Measurements from ENCODE around the gene NELFA.
"Not testable (repeated sequence)": the region's sequence is repeated elsewhere in the genome, so short reads cannot be mapped to it uniquely, and the experiment has no call there.

The NELFA gene

GRCh38 chr4:1993718-1994516, 14.9 kb downstream of the NELFA start:
- not testable (repeated sequence) for DNase-seq

- DNase-seq: no peak
These were observed 15.6 kb downstream of the NELFA start for GRCh38 chr4:1993169-1993516.

GRCh38 chr4:1992468-1993168, 16.2 kb downstream of the NELFA start:
- no peak for DNase-seq

- no peak for DNase-seq
These were observed 17.0 kb downstream of the NELFA start for GRCh38 chr4:1991596-1992434.

DNA sequence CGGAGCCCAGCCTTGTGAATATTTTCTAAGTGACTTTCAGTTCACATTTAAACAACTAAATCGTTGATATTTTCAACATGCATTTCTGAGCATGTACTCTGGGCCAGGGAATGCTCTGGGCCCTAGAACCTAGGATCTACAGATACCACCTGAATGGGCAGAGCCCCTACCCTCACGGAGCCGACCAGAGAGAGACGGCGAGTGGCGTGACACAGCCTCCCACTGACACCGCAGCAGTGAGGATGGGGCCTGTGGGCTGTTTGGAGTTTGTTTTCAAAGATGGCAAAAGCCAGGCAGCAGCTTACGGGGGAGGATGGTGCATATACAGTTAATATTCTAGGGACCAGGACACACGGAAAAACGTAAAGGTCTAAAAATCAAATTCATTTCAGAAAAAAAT, 17.7 kb downstream of the NELFA start:
- no peak for DNase-seq

DNA sequence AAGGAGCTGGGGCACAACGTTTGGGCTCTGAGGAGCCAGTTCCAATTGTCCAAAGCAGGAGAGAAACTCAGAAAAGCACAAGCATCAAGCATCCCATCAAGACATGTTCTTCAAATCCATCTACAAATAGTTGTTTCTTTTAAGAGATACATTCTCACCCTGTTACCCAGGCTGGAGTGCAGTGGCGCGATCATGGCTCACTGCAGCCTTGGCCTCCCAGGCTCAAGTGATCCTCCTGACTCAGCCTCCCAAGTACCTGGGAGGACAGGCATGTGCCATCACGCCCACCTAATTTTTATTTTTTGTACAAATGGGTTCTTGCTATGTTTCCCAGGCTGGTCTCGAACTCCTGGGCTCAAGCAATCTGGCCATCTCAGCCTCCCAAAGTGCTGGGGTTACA, 18.1 kb downstream of the NELFA start:
- DNase-seq: no peak

GRCh38 chr4:1990348-1990645, 18.5 kb downstream of the NELFA start:
- no peak for DNase-seq

DNA sequence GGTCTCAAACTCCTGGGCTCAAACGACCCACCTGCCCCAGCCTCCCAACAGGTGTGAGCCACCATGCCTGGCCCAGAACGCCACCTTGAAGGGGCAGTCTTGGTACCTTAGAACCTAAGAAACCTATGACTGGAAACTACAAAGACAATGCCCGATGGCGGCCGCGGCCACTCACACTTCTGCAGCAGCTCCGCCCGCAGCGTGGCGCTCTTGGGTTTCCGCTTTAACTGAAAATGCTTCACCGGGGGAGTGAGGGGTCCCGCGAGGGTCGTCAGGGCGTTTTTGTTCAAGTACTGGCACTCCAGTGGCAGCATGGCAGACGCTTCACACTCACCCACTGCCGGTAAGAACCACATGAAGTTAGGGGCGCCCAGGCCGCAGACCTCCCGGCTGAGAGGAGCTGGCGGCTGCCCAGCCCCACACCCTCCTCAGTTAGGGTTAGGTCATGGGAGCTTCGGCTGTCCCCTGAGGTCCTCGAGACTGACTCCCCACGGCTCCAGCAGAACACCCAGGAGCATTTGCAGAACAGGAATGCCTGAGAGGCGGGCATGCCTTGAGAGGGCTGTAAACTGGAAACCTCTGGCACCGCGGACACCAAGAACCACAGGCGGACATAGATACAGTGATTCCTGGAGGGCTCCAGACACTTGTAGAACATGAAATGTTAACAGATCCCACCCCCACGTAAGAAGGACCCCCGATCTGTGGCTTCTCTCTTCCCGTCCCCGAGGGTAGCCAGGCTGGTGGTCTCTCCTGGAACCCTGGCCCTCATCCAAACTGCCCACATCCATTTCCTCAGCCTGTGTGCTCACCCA, 19.0 kb downstream of the NELFA start:
- no peak for DNase-seq

DNA sequence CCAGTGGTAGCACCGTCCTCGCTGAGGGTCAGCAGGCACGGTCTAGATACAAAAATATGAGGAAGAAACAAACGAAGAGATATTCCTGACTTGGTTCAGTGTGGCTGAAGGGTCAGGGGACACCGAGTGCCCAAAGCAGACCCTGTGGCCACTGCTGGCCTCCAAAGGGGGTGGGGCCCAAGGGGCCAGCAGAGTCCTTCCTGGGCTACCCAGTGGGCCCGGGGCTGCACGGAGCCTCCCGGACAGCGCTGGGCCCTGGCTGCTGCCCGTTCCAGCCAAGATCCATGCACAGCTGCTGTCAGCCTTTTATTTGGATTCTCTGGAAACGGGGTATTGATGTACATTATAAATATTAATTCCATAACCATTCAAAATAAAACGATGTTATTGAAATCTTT, 20.4 kb downstream of the NELFA start:
- DNase-seq: no peak

DNA sequence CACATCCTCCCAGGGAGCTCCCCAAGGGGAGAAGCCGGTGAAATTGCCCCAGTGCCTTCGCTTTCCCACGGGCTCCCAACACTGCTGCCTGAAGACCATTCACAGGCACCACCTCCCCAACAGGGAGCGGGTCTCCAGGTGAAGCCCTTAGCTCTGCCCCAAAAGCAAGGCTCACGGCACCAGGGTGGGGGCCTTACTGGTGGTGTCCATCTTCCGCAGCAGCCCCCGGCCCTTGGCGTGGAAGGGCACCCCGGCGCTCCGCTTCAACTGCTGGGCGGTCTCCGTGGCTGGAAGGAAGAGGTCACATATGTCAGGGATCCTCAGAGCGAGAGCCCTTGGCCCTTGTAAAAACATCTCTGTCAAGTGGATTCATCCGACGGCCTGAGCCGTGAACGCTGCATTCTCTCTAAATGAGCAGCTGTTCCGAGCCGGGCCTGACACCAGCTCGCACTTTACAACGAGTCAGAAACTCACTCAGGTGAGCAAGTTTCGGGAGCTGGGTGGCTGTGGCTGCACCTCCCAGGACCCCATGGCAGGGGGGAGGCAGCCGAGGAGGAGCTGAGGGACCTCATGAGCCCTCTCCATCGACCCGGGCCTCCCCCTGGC, 20.9 kb downstream of the NELFA start:
- DNase-seq: no peak

GRCh38 chr4:1987296-1987695, 21.5 kb downstream of the NELFA start:
- no peak for DNase-seq

GRCh38 chr4:1986578-1987210, 22.1 kb downstream of the NELFA start:
- no peak for DNase-seq

GRCh38 chr4:1985780-1986577, 22.8 kb downstream of the NELFA start:
- no peak for DNase-seq

DNA sequence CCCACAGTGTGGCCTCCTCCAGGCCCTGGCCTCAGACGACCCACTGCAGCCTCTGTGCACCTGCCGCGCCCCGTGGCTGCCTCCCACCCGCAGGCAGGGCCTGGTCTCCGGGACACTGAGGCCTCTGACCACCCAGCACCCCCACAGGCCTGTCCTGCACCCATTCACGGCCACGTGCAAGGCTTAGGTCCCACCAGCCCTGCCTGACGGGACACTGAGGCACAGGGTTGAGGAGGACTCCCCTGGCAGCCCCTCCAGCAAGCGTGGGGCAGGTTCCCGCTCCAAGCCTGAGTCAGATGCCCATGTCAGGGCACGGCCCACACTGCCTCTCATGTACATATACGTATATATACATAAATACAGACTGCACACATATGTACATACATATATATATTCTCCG, 23.5 kb downstream of the NELFA start:
- DNase-seq: no peak

- no peak for DNase-seq
These were observed 24.2 kb downstream of the NELFA start for GRCh38 chr4:1984406-1985191.

DNA sequence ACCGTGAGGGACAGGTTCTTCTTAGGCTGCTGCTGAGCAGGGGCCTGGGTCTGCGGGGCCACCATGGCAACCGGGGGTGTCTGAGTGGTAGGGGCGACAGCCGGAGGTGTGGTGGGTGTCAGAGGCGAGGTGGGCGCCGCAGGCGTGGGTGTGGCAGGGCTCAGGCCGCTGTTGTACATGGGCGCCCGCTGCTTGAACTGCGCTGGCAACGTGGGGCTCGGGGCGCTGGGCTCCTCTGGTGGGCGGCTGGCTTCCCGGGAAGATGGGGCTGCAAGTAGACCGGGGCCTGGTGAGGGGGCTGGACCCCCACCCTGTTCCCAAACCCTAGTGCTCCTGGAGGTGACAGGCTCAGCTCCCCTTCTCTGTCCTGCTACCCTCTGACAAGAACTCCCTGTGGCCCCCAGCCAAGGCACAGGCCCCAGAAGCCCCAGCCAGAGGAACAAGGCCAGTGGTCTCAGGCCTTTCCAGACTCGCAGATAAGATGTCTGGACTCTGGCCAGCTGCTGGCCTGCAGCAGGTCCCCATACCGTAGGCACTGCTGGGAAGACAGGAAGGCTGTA, 24.8 kb downstream of the NELFA start:
- no peak for DNase-seq

GRCh38 chr4:1983053-1983845, 25.5 kb downstream of the NELFA start:
- DNase-seq: no peak

DNA sequence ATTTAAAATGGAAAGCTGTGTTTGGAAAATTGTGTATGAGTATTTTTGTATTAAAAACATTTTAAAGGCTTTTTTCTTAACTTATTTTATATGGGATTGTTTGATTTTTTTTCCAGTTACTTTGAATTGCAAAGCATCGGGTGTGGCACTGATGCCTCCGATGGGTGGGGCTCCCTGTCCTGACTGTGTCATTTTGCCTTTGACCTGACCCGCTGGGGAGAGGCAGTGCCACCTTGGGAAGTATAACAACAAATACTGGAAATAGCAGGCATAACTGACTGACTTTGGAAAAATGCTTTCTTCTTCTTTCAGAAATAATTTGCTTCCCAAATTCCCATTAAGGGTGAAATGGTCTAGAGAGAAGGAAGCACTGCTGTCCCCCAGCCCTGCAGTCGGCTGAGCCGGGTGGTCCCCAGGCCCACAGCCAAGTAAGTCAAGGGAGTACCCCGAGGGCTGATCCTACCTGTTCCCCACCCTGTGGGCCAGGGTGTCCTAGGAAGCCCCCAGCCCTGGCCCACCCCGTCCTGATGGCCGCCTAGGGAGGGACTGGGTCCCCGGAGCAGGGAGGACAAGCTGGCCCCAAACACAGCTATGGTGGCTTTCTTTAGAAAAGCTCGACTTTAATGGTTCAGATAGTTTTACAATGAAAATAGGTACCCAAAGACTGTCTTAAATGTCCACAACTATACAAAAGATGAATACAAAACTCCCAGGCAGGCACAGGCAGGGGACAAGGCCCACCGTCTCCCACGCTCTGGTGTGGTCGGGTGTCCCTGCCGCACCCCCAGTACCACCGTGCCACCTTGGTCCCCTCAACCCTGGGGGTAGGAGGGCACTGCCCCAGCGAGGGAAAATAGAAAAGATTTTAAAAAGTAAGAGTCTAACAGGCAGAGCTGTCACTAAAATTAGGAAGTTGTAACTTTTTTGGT, 26.4 kb downstream of the NELFA start:
- no peak for DNase-seq

Measured in effector CD8-positive, alpha-beta T cell (primary cell).